ENCODE measurements around the gene FRY.

Gene FRY

GRCh38 chr13:32212421-32212820 lies 180.8 kb downstream of the FRY start:
- TF ChIP-seq CTCF (IDR thresholded peaks at IDR 0.05) = no peak

GRCh38 chr13:32213626-32214025 lies 182.1 kb downstream of the FRY start:
- no peak for TF ChIP-seq CTCF (IDR thresholded peaks at IDR 0.05)

GRCh38 chr13:32214071-32214470 lies 182.5 kb downstream of the FRY start:
- TF ChIP-seq CTCF (IDR thresholded peaks at IDR 0.05) = no peak

GRCh38 chr13:32216281-32216680 lies 184.7 kb downstream of the FRY start:
- TF ChIP-seq CTCF (IDR thresholded peaks at IDR 0.05) = no peak

- no peak for TF ChIP-seq CTCF (IDR thresholded peaks at IDR 0.05)
These were observed 190.6 kb downstream of the FRY start for GRCh38 chr13:32222046-32222676.

DNA sequence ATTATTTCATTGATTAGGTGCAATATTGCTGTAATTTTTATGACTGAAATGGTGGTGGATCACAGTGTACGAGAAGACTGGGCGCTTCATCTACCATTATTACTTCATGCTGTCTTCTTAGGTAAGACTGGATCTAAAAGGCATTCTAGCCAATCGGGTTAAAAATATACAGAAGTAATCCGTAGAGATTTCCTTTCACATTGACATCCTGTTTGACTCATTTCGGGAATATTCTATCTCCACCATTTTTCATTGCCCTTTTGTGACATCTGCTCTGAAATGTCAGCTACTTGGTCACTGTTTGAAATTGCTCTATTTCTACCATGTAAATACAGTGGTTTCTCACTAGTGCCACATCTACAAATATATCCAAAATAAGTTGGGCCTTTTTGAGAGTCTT lies 193.3 kb downstream of the FRY start:
- no peak for TF ChIP-seq CTCF (IDR thresholded peaks at IDR 0.05)

DNA sequence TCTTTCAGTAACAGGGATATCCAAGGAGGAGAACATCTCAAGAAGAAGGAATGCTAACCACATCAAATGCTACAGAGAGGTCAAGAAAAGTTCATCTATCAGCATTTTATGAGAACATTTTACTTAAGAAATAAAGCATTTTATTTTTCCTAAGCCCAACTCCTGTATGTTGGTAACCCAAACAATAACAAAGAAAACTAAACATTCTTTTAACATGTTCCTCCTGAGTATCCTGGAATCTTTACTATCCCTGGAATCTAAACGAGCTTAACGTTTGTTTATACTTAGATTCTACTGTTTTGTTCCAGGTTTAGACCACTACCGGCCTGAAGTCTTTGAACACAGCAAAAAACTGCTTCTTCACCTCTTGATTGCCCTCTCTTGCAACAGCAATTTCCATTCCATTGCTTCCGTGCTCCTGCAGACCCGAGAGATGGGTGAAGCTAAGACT lies 193.9 kb downstream of the FRY start:
- TF ChIP-seq CTCF (IDR thresholded peaks at IDR 0.05) = no peak

Measured in LNCAP (cell line).